B cell (primary cell): ENCODE measurements around the gene RNF112.

ENCODE experiments used
- CTCF ChIP-seq: fragments of 200-600 bp; IDR thresholded peaks from one replicate; pipeline ENCODE4 v1.8.0; 2022; ENCODE audit warnings: antibody characterized with exemption, mild to moderate bottlenecking
- EZH2 ChIP-seq: IDR thresholded peaks from 2 replicates; pipeline ENCODE4 v1.6.1; 2012; ENCODE audit warnings: borderline replicate concordance, low read depth, mild to moderate bottlenecking, moderate library complexity, low read length; ENCODE audit not compliant: insufficient read depth, poor library complexity, severe bottlenecking

GRCh38 chr17:19372439-19372838 lies 38.6 kb upstream of the RNF112 start:
- TF ChIP-seq CTCF (no peak), EZH2 (no peak)
